GM12892 (cell line): ENCODE measurements around the gene POLR1A.

Experiments used
- POLR2A ChIP-seq: IDR thresholded peaks from 2 replicates; pipeline ENCODE4 v1.6.1; 2011; ENCODE audit warnings: low read depth, low read length, control low read depth
- POLR2AphosphoS5 ChIP-seq: IDR thresholded peaks from 2 replicates; pipeline ENCODE4 v1.6.1; 2011; ENCODE audit warnings: low read depth, low read length, control low read depth
- TAF1 ChIP-seq: IDR thresholded peaks from 2 replicates; pipeline ENCODE4 v1.6.1; 2011; ENCODE audit warnings: low read depth, mild to moderate bottlenecking, control low read depth, low read length, borderline replicate concordance

DNA sequence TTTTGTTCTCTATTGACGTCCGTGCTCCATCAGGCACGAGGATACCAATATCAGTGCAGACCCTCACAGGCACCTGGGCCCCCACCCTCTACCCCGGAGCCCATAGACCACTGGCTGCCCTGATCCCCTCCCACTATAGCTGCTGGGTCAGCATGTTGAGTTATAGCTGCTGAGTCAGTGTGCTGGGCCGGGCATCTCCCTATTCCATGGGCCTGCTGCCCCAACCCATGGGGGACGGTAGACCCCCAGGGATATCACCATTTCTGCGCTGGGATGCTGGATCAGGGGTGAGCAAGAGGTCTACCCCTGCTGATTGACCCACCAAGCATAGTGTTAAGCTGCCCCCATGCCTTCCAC is 116.8 kb downstream of the POLR1A start:
- TF ChIP-seq POLR2AphosphoS5 (no peak), POLR2A (no peak), TAF1 (no peak)
